HEK293 (cell line): Measurements from ENCODE around the gene ZNRF1.
A peak's percentile ranks its signal among the peaks of the same experiment; 100 is the strongest.

ENCODE experiments used
- CTCF ChIA-PET: fragments of 350-600 bp; formaldehyde crosslinking; extraction: SDS; loops from one replicate; lab custom pipeline; 2021; ENCODE audit warnings: antibody characterized with exemption; lab: Yijun Ruan, JAX
- POLR2A ChIA-PET: fragments of 300-600 bp; formaldehyde crosslinking; extraction: SDS; loops from one replicate; lab custom pipeline; 2020; ENCODE audit warnings: antibody characterized with exemption, inconsistent platforms; lab: Yijun Ruan, JAX
- H3K27ac ChIP-seq: fragments of 200-500 bp; sonication (Bioruptor generic); 2 replicates; pipeline ENCODE4 v1.5.1; 2014; ENCODE audit warnings: low read depth, low read length, control low read depth, inconsistent platforms; ENCODE audit errors: extremely low read depth
- H3K36me3 ChIP-seq, 2 experiments: fragments of 200-500 bp in 1 of 2; sonication (Bioruptor generic) in 1 of 2; 1 replicate in 1 of 2; 2 replicates in 1 of 2; pipeline ENCODE4 v1.5.1; 2014 to 2017; ENCODE audit warnings: inconsistent platforms in 2 of 2, low read length in 2 of 2; ENCODE audit not compliant: control insufficient read depth in 2 of 2, insufficient read depth in 1 of 2
- H3K4me1 ChIP-seq: fragments of 200-500 bp; sonication (Bioruptor generic); 2 replicates; pipeline ENCODE4 v1.5.1; 2014; ENCODE audit warnings: mild to moderate bottlenecking, low read length, inconsistent platforms; ENCODE audit not compliant: control insufficient read depth, insufficient read depth
- H3K4me3 ChIP-seq: 2 replicates; pipeline ENCODE4 v1.5.1; 2011; ENCODE audit warnings: low read depth, mild to moderate bottlenecking, control low read depth, low read length, moderate library complexity
- H3K9me3 ChIP-seq: fragments of 200-500 bp; sonication (Bioruptor generic); 2 replicates; pipeline ENCODE4 v1.5.1; 2014; ENCODE audit warnings: low read depth, low read length, inconsistent platforms; ENCODE audit not compliant: control insufficient read depth, insufficient read depth
- MYNN ChIP-seq: fragments of 450-650 bp; formaldehyde crosslinking; IDR thresholded peaks from 2 replicates; pipeline ENCODE4 v1.5.1; 2016; ENCODE audit warnings: missing biosample characterization, missing genetic modification characterization, borderline replicate concordance
- PBX3 ChIP-seq: sonication (generic); formaldehyde crosslinking; IDR thresholded peaks from 2 replicates; pipeline ENCODE4 v1.8.1; 2022; ENCODE audit warnings: mild to moderate bottlenecking, moderate library complexity, missing genetic modification reagents
- REPIN1 ChIP-seq: fragments of 450-650 bp; formaldehyde crosslinking; IDR thresholded peaks from 2 replicates; pipeline ENCODE4 v1.5.1; 2017; ENCODE audit warnings: missing biosample characterization, missing genetic modification characterization, low read depth
- YY1 ChIP-seq: fragments of 450-650 bp; formaldehyde crosslinking; IDR thresholded peaks from 2 replicates; pipeline ENCODE4 v1.5.1; 2018; ENCODE audit warnings: missing biosample characterization, missing genetic modification characterization
- ZBTB7A ChIP-seq: fragments of 450-650 bp; formaldehyde crosslinking; IDR thresholded peaks from 2 replicates; pipeline ENCODE4 v1.5.1; 2016; ENCODE audit warnings: low read depth, missing biosample characterization, missing genetic modification characterization
- ZNF184 ChIP-seq: fragments of 450-650 bp; IDR thresholded peaks from 2 replicates; pipeline ENCODE4 v1.5.1; 2018; ENCODE audit warnings: missing biosample characterization, mild to moderate bottlenecking, missing genetic modification characterization
- ZNF292 ChIP-seq: fragments of 450-650 bp; formaldehyde crosslinking; IDR thresholded peaks from 2 replicates; pipeline ENCODE4 v1.5.1; 2016; ENCODE audit warnings: low read depth, missing biosample characterization, missing genetic modification characterization, borderline replicate concordance
- ZNF350 ChIP-seq: fragments of 450-650 bp; formaldehyde crosslinking; IDR thresholded peaks from 2 replicates; pipeline ENCODE4 v1.5.0; 2017; ENCODE audit warnings: missing biosample characterization, mild to moderate bottlenecking, missing genetic modification characterization
- ZNF416 ChIP-seq: fragments of 450-650 bp; formaldehyde crosslinking; IDR thresholded peaks from 2 replicates; pipeline ENCODE4 v1.5.1; 2016; ENCODE audit warnings: missing biosample characterization, missing genetic modification characterization
- ZNF561 ChIP-seq: fragments of 450-650 bp; IDR thresholded peaks from 2 replicates; pipeline ENCODE4 v1.5.1; 2018; ENCODE audit warnings: missing biosample characterization, missing genetic modification characterization, borderline replicate concordance
- ZNF571 ChIP-seq: fragments of 450-650 bp; formaldehyde crosslinking; IDR thresholded peaks from 2 replicates; pipeline ENCODE4 v1.5.0; 2017; ENCODE audit warnings: missing biosample characterization, missing genetic modification characterization
- ZNF623 ChIP-seq: fragments of 450-650 bp; formaldehyde crosslinking; IDR thresholded peaks from 2 replicates; pipeline ENCODE4 v1.5.1; 2016; ENCODE audit warnings: missing biosample characterization, missing genetic modification characterization
- ZNF639 ChIP-seq: fragments of 450-650 bp; formaldehyde crosslinking; IDR thresholded peaks from 2 replicates; pipeline ENCODE4 v1.5.1; 2016; ENCODE audit warnings: missing biosample characterization, missing genetic modification characterization
- ZNF654 ChIP-seq: fragments of 450-650 bp; formaldehyde crosslinking; IDR thresholded peaks from 2 replicates; pipeline ENCODE4 v1.5.1; 2016; ENCODE audit warnings: low read depth, missing biosample characterization, missing genetic modification characterization
- TF ChIP-seq, protein P1 (sequence below): fragments of 450-650 bp; formaldehyde crosslinking; IDR thresholded peaks from 2 replicates; pipeline ENCODE4 v1.5.1; 2016; ENCODE audit warnings: missing biosample characterization, missing genetic modification characterization
- TF ChIP-seq, protein P2 (sequence below): fragments of 450-650 bp; formaldehyde crosslinking; IDR thresholded peaks from 2 replicates; pipeline ENCODE4 v1.5.1; 2016; ENCODE audit warnings: missing biosample characterization, missing genetic modification characterization

Gene ZNRF1

DNA sequence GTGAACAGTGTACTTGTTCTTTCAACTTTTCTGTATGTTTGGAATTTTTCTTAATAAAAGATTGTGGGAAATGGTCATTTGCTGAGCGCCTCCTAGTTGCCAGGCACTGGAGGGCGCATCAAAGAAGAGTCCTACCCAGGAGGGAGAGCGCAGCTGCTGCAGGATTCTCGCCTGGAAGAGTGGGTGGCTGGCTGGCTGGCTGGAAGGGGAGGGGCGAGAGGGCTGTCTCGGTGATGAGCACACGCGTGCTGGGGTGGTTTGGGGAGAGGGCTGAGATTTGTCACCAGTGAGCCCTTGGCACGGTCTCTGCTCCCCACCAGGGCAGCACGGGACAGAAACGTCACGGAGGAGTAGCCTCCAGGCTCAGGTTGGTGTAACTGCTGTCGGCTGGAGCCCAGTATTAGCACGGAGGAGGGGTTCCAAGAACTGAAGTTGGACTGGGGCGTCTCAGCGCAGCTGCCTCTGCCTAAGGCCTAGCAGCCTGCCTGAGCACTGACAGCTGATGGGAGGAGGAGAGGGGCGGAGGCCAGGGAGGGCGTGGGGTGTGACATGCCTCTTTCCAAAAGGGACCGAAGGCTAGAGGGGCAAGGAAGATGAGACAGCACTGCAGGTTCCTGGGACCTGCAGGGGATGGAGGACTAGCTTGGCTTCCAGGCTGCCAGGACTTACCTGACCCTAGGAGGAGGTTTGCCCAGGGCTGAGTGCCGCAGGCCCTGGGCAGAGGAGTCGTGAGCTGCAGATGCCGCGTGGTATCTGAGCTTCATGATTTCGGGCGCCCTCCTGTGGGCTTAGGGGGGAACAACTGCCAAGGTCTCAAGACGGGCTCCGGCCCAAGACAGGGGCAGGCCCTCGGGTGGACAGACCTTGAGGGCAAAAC is 112.1 kb downstream of the ZNRF1 start (continued):
- TF ChIP-seq, protein P1, sequence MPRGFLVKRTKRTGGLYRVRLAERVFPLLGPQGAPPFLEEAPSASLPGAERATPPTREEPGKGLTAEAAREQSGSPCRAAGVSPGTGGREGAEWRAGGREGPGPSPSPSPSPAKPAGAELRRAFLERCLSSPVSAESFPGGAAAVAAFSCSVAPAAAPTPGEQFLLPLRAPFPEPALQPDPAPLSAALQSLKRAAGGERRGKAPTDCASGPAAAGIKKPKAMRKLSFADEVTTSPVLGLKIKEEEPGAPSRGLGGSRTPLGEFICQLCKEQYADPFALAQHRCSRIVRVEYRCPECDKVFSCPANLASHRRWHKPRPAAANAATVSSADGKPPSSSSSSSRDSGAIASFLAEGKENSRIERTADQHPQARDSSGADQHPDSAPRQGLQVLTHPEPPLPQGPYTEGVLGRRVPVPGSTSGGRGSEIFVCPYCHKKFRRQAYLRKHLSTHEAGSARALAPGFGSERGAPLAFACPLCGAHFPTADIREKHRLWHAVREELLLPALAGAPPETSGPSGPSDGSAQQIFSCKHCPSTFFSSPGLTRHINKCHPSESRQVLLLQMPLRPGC = peak; percentile 17; the same call in 1 of the 2 replicates
- TF ChIP-seq ZNF654 (tag by site-specific recombination) (peak; percentile 86), PBX3 (peak; percentile 67; the same call in 1 of the 2 replicates)

GRCh38 chr16:75111514-75111940 is 112.7 kb downstream of the ZNRF1 start:
- H3K4me1 ChIP-seq = no peaks in the 10 kb centered on the region; the same call in 1 of the 2 replicates
- 0 out of 2 replicates have a peak, but pooled peaks have one; percentile 9 for TF ChIP-seq ZNF561 (tag by site-specific recombination)
- TF ChIP-seq, protein P2, sequence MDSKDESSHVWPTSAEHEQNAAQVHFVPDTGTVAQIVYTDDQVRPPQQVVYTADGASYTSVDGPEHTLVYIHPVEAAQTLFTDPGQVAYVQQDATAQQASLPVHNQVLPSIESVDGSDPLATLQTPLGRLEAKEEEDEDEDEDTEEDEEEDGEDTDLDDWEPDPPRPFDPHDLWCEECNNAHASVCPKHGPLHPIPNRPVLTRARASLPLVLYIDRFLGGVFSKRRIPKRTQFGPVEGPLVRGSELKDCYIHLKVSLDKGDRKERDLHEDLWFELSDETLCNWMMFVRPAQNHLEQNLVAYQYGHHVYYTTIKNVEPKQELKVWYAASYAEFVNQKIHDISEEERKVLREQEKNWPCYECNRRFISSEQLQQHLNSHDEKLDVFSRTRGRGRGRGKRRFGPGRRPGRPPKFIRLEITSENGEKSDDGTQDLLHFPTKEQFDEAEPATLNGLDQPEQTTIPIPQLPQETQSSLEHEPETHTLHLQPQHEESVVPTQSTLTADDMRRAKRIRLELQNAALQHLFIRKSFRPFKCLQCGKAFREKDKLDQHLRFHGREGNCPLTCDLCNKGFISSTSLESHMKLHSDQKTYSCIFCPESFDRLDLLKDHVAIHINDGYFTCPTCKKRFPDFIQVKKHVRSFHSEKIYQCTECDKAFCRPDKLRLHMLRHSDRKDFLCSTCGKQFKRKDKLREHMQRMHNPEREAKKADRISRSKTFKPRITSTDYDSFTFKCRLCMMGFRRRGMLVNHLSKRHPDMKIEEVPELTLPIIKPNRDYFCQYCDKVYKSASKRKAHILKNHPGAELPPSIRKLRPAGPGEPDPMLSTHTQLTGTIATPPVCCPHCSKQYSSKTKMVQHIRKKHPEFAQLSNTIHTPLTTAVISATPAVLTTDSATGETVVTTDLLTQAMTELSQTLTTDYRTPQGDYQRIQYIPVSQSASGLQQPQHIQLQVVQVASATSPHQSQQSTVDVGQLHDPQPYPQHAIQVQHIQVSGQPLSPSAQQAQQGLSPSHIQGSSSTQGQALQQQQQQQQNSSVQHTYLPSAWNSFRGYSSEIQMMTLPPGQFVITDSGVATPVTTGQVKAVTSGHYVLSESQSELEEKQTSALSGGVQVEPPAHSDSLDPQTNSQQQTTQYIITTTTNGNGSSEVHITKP (tag by site-specific recombination) = no peak
- no peaks in the 10 kb centered on the region for H3K36me3 ChIP-seq
- ChIA-PET POLR2A (interaction anchor here (1.7 to 1.9 kb wide), 2 partner anchors 113 to 127 kb away, joined by 8 to 10 read pairs; partner anchors contain the start of genes WDR59 and ZNRF1), CTCF (interaction anchor here (0.5 to 4.3 kb wide), 45 partner anchors 8 to 403 kb away, joined by 3 to 47 read pairs (median 4); partner anchors contain the start of genes WDR59 and ZNRF1)
- H3K4me3 ChIP-seq = no peak overlapping the region
- H3K27ac ChIP-seq = no peak overlapping the region
- no peaks in the 10 kb centered on the region for H3K9me3 ChIP-seq

DNA sequence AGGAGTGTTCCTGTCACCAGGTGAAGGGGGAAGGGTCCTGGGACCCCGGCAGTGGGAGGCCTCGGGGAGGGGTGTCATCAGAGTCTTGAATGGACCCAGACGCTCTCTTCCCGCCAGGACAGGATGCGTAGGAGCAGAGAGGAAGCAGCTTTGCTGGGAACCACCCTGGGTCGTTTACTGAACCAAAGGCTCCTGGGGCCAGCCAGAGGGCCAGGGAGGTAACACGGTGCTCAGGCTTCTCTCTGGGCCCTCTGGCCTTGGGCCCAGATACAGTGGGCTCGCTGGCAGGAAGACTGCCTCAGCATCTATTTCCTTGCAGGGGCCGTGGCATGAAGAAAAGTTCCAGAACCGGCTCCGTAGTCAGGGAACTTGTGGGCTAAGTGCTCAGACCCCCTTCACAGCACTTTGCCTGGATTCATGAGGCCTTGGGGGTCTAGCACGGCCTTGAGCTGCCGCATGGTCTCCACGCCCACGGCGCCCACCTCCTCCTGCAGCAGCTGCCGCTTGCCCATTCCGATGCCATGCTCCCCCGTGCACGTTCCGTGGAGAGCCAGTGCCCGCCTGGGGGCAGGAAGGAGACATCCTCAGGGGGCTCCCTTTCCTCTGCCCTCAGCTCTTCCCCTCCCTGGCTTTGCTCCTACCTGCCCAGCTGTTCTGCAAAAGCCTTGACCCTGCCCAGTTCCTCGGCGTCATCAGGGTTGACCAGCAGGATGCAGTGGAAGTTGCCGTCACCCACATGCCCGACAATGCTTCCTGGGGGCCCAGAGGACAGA is 113.3 kb downstream of the ZNRF1 start:
- ChIA-PET POLR2A (interaction anchor here (1.7 to 1.9 kb wide), 2 partner anchors 114 to 127 kb away, joined by 8 to 10 read pairs; partner anchors contain the start of genes WDR59 and ZNRF1), CTCF (interaction anchor here (0.8 to 3.3 kb wide), 29 partner anchors 8 to 404 kb away, joined by 3 to 47 read pairs (median 4); partner anchors contain the start of genes WDR59 and ZNRF1)
- Histone ChIP-seq H3K27ac (no peak overlapping the region), H3K36me3 (no peaks in the 10 kb centered on the region), H3K9me3 (no peaks in the 10 kb centered on the region), H3K4me1 (no peaks in the 10 kb centered on the region; the same call in 1 of the 2 replicates), H3K4me3 (no peak overlapping the region)
- TF ChIP-seq REPIN1 (tag by site-specific recombination) (no peak), PBX3 (no peak), ZNF184 (tag by site-specific recombination) (no peak), ZNF350 (tag by site-specific recombination) (no peak), MYNN (tag by site-specific recombination) (no peak), ZNF639 (tag by site-specific recombination) (no peak), ZNF416 (tag by site-specific recombination) (no peak), YY1 (tag by site-specific recombination) (no peak), ZBTB7A (no peak), ZNF292 (tag by site-specific recombination) (no peak), ZNF623 (tag by site-specific recombination) (no peak), ZNF571 (tag by site-specific recombination) (no peak)
